ENCODE results near the gene CXCL16. TPM values are rescaled to one million over a fixed set of nuclear protein-coding genes. Genes with fewer than 3 reads are reported as not detected.

Gene CXCL16
- total RNA-seq, 1 experiment from 2014 or later: 4.5 TPM

DNA sequence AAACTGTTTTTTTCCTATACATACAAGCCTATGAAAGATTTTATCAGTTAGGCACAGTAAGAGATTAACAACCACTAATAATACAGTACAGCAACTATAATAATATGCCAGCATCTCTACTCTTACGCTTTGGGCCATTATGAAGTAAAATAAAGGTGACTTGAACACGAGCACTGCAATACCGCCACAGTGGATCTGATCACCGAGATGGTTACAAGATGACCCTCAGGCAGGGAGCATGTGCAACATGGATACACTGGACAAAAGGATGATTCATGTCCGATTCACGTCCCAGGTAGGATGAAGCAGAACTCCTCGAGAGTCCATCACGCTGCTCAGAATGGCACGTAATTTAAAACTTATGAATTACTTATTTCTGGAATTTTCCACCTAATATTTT, 46.3 kb downstream of the CXCL16 start:
- no peak overlapping the region for H3K4ac ChIP-seq (ENCODE audit: low read depth, low read length)
- no peaks in the 10 kb centered on the region for H3K4me1 Mint-ChIP-seq
- H3K23ac ChIP-seq (ENCODE audit: insufficient read length, low read depth, low read length): no peak overlapping the region
- no peak overlapping the region for H2BK15ac ChIP-seq (ENCODE audit: low read depth, low read length)
- H3K27ac ChIP-seq (ENCODE audit: insufficient read length, low read depth, low read length): no peak overlapping the region
- H3K4me2 ChIP-seq (ENCODE audit: insufficient read depth, insufficient read length, low read length): no peak overlapping the region
- H2BK120ac ChIP-seq (ENCODE audit: low read depth, low read length, poor library complexity, severe bottlenecking): no peak overlapping the region
- no peak for TF ChIP-seq CTCF (conservative IDR thresholded peaks at IDR 0.05)
- no peak for DNase-seq
- no peaks in the 10 kb centered on the region for H3K27me3 ChIP-seq (ENCODE audit: insufficient read depth, low read length)
- H3K9ac ChIP-seq (ENCODE audit: extremely low read depth, insufficient read length, low read length): no peak overlapping the region
- H4K20me1 ChIP-seq (ENCODE audit: control insufficient read depth, insufficient read depth, insufficient read length): no peaks in the 10 kb centered on the region
- H3K14ac ChIP-seq (ENCODE audit: insufficient read depth, low read length): no peak overlapping the region
- no peak overlapping the region for H3K18ac ChIP-seq (ENCODE audit: insufficient read length, low read depth, low read length)
- H3K23me2 ChIP-seq (ENCODE audit: insufficient read length, low read depth, low read length, poor library complexity, severe bottlenecking): no peaks in the 10 kb centered on the region
- no peak overlapping the region for H2BK12ac ChIP-seq (ENCODE audit: insufficient read length, low read depth, low read length)
- H4K8ac ChIP-seq (replicated peaks; ENCODE audit: insufficient read length, low read depth, low read length): no peak overlapping the region
- H4K5ac ChIP-seq (ENCODE audit: insufficient read length, low read depth, low read length): no peak overlapping the region
- H2AFZ ChIP-seq (ENCODE audit: low read length): no peak overlapping the region
- no CpG with 5 or more reads among the region's 9 CpGs for WGBS (ENCODE audit: extremely low coverage, insufficient read length, low lambda C conversion rate)
- H3K4me1 ChIP-seq (ENCODE audit: insufficient read depth, low read length): no peaks in the 10 kb centered on the region
- H4K91ac ChIP-seq (ENCODE audit: insufficient read length, low read depth, low read length): no peak overlapping the region
- no peaks in the 10 kb centered on the region for H3K9me3 ChIP-seq (ENCODE audit: control insufficient read depth, low read depth, low read length)
- no peak overlapping the region for H2AK5ac ChIP-seq (ENCODE audit: insufficient read length, low read length)
- H3K36me3 Mint-ChIP-seq (ENCODE audit: insufficient read depth in 1 of 3, low read depth in 3 of 3): peaks cover 40 to 73% (median 71%) of the 10 kb centered on the region in 3 experiments; a peak in 6 of 7 replicates
- H3K4me3 Mint-ChIP-seq: no peak overlapping the region
- no peaks in the 10 kb centered on the region for H3K27me3 Mint-ChIP-seq (ENCODE audit: low read depth)
- no peak overlapping the region for H3T11ph ChIP-seq (ENCODE audit: low read length)
- H3K56ac ChIP-seq (ENCODE audit: insufficient read length, low read depth, low read length): no peak overlapping the region
- no peak overlapping the region; a peak in 1 of 7 replicates for H3K27ac Mint-ChIP-seq
- H2BK5ac ChIP-seq (ENCODE audit: insufficient read length, low read length): no peak overlapping the region
- peaks cover 6% of the 10 kb centered on the region for H3K79me1 ChIP-seq (ENCODE audit: insufficient read depth, low read depth, low read length, poor library complexity, severe bottlenecking)
- peaks cover 24% of the 10 kb centered on the region; the same call in 1 of the 2 replicates for H3K79me2 ChIP-seq (ENCODE audit: insufficient read depth, low read length)
- no peaks in the 10 kb centered on the region for H3K9me3 Mint-ChIP-seq
- no peak overlapping the region for H2BK20ac ChIP-seq (ENCODE audit: low read depth, low read length, poor library complexity, severe bottlenecking)

All from H9 (cell line).